Activated CD4-positive, CD25-positive, alpha-beta regulatory T cell (primary cell): Measurements from ENCODE around the gene NDUFAF8.
A peak's percentile ranks its signal among the peaks of the same experiment; 100 is the strongest.
"Not testable (repeated sequence)": the region's sequence is repeated elsewhere in the genome, so short reads cannot be mapped to it uniquely, and the experiment has no call there.

Source experiments
- DNase-seq, 4 experiments: peaks; one replicate each; lab custom pipeline; 2025; lab: John Stamatoyannopoulos, UW

Gene NDUFAF8

DNA sequence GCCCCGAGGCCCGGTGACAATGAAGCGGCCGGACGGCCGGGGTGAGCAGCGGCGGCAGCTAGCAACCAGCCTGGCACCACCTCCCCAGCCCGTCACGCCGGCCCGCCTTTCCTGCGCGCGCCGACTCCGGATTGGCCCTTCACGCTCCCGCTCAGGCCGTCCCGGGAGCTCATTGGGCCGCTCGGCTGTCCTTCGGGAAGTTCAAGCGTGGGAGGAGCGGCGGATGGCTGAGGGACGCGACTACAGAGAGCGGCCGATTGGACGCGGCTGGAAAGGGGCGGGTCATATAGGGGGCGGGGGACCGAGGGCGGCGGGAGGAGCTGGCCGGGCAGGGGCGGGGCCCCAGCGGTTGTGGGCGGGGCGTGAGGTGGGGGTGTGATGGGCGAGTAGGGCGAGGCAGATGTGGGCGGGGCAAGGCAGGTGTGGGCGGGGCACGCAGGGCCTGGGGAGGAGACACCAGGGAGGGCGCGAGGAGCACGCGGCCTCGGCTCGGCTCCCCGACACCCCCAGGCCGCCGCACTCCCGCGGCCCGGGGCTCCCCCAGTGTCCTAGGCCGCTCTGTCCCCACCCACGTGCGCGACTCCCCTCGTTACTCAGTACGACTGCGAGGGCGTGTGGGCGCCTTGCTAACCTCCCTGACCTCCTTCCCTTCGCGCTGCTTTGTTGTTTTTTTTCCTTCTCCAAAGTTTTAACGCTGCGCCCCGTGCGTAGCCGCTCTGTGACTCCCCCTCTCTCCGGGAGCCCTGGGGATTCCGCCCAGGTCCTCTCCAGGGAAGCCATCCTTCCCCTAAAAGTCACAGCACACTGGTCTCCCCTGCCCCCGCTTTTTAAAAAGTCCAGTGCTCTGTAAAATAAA lies 16.0 kb upstream of the NDUFAF8 start, which contains the start of gene CEP131:
Gene CEP131, minus strand, starts transcription at position 60 of the 856 bp plus-strand sequence. CDS start 2,909 bp downstream, outside the sequence.
- DNase-seq = peak; percentile 99 to 100 (median 100)

DNA sequence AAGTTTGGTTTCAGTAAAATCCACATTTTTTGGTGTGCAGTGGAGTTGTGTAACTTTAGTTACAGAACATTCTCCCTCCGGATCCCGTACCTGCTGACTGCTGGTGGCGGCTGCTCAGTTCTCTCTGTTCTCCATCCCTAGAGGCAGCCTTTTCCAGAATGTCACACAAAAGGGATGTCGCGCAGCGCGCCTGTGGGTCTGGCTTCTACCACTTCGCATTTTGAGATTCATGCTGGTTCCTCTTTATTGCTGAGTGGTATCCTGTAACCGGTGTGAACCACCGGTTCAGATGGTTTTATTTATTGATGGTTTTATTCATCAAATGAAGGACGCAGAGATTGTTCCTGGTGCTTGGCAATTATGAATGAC lies 15.4 kb upstream of the NDUFAF8 start:
- DNase-seq = no peak

DNA sequence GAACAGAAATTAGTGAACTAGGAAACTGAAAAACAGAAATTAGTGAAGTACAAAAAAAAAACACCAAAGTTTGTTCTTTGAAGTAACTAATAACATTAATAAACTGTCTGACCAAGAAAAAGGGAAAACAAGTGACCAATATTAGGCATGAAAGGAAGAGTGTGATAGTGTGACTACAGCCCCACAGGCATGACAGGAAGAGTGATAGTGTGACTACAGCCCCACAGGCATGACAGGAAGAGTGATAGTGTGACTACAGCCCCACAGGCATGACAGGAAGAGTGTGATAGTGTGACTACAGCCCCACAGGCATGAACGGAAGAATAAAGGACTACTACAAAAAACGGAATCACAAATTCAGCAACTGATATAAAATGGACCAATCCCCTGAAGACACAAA lies 11.5 kb upstream of the NDUFAF8 start:
- DNase-seq = not testable (repeated sequence)

DNA sequence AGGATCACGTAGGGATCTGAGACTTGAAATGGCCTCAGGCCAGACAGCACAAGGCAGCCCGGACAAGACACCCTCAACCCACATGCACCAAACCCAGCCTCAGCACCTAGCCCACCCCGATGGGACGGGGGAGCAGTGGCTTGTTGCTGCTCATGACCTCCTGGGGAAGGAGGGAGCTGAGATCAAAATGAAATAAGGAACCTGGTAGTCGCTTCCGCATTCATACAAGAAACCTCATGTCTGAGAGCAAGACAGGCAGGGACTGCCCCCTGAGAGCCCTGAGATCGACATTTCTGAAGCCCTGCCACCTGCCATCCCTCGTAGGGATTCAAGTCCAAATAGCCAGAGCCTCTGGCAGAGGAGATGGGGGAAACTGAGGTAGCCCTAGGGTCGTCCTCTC lies 10.7 kb upstream of the NDUFAF8 start:
- no peak for DNase-seq

DNA sequence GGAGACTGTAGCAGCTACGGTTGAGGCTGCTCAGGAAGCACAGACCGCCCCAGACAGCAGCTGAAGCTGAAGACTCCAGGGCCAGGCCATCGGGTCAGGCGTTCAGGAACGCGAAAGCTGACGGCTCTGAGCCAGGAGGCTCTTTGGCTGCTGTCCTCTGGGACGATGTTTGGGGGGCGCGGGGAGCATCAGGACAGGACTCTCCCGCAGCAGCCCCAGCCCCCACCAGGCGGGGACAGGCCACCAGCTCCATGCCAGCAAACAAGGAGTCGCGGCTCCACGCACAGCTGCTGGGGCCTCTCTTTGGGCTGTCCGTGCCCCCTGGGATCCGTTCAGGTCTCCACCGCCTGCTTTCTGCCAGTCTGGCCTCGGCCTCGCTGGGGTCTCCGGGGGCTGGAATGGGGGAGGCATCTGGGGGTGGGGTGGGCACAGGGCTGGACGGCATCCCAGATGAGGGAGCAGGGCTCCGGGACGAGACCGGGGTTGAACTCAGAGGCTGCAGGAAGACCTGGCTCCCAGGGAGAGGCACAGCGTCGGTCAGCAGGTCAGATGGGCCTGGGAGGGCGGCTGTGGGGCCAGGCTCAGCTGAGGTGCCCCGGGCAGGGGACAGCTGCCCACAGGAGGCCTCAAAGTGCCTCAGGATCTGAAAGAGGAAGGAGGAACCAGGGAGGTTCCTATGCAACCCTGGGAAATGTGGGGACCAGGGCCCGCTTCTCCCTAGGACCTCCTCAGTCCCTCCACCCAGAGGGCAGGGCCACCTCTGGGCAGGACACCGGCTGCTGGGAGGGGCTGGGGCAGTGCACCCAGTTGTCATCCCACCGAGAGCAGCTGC lies 10.1 kb upstream of the NDUFAF8 start:
- DNase-seq = no peak

DNA sequence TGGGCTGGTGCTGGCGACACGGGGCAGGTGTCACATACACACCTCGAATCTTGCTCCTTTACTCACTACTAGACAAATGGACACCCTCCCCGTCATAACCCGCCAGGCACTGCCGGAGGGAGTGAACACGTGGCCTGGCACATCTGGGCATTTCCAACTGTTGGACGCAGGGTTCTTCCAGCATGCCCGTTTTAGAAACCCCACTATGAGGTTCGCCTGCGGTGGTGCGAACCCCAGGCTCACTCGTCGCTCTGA lies 9.5 kb upstream of the NDUFAF8 start:
- no peak for DNase-seq

DNA sequence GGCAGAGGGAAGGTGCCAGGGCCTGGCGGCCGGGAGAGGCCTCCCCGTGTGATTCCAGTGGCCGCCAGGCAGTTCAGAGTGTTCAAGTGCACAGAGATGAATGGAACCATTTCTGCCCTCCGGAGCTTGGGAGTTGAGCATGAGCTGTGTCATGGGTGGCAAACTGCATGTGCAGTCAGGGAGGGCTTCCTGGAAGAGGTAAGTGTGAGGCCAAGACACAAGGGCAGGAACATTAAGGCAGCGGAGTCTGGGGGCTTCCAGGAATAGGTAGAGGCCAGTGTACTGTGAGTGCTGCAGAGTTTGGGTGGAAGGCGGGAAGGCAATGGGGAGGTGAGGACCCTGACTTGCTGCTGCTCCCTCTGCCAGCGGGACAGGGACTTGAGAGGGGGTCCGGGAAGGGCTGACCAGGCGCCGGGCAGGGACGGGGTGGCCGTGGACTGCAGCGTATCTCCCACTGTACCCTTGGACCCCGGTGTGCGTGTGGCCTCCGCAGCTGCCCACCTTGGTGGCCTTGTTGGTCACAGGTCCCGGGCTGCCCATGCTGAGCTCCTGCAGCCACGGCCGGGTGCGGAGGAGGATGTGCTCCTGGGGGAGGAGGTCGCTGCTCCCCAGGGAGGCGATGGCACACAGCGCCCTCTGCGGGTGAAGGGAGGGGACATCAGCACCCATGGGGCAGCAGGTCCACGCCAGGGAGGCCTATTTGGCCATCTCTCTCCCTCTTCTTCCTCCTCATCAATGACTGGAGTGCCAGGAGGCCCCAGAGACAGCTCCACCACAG lies 8.9 kb upstream of the NDUFAF8 start:
- no peak for DNase-seq

DNA sequence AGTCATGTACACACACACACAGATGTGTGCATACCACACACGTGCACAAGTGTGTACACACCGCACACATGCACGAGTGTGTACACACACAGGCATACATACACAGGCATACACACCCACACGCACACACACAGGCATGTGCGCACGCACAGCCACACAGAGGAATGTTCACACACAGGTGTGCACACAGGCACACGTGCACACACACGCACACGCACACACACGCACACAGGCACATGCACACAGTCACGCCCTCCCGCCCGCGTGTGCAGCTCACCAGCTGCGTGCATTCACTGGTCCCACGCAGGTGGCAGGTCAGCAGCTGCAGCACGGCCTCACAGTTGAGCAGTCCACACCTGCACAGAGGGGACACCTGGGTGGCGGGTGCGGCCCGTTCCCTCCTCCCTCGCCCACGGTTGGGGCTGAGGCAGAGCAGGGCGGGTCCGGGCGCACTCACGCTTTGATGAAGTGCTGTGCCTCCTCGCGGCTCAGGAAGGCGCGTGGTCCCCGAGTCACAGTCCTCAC lies 7.9 kb upstream of the NDUFAF8 start:
- no peak for DNase-seq

DNA sequence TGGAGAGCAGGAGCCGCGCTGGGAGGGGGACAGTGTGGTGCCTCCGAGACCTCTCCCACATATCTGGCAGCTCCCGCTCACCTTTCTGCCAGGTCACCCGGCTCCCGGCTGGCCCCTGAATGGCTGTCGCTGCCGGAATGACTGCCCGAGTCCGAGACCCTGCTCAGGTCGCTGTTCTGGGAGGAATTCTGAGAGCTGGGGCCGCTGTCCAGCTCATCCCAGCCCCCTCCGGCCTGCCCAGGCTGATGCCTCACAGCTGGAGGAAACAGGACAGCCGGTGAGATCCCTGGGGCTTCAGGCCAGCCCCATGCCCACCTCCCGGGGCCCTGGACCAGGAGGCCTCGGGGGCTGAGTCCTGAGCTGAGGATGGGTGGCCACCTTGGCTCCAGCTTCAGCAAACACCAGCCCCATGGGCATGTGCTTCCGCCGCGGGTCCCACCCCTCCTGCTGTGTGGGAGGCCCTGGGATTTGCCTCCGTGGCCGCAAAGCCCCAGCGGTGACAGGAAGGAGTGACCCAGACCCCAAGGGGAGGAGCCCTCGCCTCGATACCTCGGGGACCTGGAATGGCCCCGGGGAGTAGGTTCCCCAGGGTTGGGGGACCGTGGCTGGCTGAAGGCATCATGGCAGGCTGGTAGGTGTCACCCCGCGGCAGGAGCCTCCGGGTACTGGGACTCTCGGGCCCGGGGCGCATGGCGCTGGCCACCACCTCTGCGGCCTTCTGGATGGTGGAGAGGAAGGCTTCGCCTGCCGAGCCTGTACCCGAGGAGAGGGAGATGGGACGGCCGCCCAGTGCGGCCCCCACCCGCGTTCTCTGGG lies 7.1 kb upstream of the NDUFAF8 start:
- no peak for DNase-seq

DNA sequence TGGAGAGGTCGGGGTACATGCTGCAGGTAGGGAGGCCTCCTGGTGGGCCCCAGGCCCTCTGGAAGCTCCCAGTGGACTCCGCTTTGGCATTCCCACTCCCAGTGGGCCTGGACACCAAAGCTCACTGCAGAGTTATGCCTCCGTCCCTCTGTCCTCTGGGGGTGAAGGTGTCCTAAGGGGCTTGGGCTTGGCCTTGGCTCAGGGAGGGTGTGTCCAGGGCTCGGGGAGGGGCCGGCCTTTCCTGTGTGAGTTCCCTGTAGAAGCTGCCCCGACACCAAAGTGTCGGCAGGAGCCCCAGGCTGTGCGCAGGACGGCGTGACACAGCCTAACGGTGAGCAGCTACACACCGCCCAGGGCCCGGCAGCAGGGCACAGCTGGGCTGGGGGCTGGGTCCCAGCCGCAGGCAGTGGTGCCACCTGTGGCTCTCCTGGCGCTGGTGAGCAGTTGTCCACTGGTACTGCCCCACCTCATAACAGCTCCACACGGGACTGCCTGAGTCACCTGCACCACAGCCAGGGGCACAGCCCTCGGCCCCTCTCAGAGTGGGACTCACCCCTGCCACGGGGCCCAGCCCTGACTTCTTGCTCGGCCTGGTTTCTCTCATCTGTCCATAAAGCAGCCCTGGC lies 6.4 kb upstream of the NDUFAF8 start:
- no peak for DNase-seq

DNA sequence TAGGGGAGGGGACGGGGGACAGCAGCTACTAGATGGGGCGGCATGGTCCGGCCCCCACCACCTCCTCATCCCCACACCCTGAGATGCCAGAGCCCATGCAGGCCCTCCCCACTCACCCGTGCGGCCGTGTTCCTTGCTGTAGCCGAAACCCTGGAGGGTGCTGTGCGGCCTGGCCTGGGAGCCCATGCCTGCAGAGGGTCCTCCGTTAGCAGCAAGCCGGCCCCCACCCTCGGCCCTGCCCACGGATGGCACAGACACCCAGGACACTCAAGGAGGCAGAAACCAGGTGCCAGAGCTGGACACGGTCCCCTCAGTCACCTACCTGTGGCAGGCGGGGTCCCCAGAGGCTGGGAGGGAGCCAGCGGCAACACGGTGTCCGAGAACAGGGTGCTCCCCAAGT lies 5.8 kb upstream of the NDUFAF8 start:
- DNase-seq = no peak

DNA sequence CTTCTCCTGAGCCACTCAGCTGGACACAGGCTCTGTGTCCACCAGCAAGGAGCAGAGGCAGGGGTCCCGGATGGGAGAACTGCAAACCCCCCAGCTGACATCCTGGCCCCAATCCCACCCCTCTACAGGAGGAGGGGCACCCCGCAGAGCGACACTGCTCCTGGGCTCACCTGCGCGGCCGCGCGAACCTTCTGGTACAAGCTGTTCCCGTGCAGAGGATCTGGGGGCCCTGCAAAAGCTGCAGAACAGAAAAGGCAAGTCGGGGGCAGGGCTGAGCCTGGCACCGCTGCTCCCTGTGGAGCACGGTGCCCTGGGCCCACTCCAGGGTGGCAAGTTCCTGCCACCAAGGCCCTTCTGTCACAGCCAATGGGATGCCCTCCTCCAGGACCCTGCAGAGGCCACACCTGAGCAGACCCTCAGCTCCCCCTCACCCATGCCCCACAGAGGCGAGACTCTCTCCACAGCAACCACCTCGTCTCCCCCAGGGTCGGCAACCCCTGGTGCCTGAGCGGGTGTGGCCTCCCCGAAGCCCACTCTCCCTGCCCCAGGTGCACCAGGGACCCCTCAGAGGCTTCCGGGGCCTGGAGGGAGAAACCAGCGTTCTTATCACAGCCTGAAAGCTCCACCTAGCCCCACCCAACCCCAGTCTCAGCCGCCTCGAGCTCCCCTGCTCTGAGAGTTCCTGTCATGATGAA lies 5.2 kb upstream of the NDUFAF8 start:
- DNase-seq = no peak

DNA sequence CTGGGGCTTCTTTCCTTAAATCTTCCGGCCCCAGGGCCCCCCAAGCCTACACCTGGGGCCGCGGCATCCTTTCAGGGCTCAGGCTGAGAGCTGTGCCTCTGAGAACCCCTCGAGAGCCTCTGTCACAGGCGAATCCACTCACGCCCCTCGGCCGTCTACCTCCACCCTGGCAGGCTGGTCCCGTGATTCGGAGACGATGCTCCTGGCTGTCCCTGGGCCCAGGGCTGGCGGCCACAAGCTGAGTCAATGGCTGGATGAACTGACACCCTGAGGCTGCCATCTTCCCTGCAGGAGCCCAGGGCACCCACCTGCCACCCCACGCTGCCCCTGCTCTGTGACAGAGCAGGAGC lies 4.6 kb upstream of the NDUFAF8 start:
- no peak for DNase-seq

DNA sequence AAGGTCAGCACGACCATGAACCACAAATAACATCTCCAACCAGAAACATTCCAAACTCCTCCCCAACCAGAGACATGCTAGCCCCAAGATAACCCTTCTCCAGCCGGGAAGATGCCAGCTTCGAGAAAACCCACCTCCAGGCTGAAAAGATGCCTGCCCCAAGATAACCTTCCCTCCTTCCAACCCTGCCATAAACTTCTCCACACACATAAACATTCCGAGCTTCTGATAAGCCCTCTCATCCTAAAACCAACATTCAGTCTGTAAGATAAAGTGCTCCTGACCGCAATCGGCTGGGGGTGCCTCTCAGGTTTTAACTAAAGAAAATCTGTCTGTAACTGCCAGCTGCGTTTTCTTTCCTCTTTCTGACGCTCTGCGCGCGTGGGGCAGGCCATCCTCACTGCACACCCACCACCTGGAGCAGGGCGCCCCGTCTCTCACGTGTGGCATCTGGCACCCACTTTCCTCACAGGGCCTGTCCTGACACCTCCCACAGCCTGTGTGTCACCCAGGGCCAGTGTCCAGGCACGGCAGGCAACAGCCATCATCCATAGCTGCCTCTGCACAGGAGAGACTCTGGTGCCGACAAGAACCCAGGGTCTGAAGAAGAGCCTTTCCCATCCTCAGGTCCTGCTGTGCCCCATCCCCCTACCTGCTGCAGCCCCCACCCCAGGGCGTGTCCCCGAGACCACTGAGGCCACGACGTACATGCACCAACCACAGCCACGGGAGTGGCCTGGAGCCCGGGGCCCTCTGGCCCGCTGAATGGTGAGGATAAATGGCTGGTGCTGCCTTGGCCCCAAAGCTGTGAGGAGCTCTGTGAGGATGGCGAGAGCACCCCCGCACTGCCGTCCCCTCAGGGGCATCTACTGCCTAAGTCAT lies 3.9 kb upstream of the NDUFAF8 start:
- no peak for DNase-seq

DNA sequence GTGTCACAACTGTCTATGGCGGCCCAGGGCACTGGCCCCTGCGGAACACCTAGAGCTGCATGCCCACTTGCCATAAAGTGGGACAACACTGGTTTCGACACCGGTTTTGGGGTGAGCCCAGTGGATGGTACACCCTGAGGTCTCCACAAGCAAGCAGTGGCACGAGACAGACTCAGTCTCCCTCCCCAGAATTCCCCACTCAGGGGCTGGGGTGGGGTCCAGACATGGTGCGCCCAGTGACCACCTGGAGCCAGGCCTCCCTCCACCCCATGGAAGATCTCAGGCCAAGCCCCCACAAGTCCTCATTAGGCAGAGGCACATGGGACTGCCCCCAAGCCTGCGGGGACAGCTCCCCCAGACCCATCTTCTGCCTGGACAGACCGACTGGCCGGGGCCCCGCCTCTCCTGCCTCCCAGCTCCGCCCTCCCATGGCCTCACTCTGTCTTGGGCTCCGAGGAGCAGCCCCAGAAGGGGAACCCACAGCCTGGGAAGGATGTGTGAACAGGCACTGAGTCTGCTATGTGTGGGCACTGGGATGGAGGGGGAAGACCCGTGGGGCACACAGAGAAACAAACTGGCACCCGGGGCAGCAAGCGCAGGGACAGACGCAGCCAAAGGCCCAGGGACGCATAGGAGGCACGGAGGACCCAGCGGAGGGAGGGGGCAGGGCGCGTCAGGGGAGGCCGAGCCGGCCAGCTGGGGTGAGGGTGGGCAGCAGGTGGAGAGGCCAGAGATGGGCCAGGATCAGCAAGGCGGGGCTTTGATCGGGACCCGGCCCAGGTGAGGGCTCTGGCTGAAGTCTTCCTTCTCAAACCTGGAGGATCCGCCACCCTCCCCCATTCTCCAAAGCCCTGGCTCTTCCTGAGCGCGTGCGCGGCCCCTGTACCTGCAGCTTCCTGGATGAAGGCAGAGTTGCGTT lies 3.0 kb upstream of the NDUFAF8 start:
- no peak for DNase-seq

DNA sequence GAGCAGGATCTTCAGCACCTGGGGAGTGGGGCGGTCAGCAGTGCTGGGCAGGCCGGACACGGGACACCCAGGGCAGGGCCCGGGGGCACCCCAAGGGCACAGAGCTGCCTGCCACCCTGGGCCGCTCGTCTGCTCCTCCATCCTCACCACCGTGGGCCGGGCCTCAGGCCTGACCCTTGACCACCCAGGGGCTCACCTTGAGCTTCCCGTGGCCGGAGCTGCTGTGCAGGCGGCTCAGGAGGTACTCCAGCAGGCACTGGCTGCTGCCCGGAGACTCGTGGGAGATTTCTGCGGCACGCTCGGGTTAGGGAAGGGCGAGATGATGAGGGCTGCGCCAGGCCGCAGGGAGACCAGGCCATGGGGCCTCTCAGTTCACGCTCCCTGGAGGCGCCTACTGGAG lies 2.3 kb upstream of the NDUFAF8 start:
- no peak for DNase-seq

DNA sequence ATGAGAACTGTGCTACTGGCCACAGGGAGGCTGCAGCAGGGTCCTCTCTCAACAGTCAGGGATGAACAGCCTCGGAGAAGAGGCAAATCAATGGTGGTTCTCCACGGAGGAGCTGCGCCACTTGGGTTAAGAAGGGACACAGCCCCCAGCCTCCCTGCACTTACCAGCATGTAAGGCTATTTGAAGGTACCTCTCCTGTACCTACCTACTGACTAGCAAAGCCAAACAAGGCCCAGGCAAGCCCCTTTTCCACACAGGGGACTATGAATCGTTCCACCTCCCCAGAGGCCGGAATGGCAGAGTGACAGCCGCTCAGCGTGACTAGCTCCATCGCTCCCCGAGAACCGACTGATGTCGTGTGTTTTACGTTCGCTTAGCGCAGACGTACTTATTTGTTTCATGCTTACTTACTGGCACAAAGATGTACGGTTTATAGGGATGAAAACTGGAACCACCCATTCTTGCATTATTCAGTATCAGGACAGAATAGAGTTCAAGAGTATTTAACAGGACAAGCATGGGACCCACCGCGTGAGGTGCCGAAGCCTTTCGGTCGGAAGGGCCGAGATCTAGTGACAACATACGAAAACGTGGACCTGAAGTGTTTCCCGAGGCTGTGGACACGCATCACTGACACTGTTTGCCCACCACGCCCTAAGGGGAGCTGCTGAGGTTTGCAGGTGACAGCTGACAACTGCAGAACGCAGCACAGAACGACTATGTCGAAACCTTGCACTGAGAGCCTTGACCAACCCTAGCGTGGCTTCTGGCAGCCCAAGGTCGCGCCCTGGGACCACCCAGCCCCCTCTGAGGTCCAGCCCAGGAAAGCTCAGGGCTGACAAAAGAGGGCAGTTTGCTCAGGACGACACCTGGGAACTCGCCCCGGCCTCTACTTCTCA lies 1.3 kb upstream of the NDUFAF8 start:
- no peak for DNase-seq

DNA sequence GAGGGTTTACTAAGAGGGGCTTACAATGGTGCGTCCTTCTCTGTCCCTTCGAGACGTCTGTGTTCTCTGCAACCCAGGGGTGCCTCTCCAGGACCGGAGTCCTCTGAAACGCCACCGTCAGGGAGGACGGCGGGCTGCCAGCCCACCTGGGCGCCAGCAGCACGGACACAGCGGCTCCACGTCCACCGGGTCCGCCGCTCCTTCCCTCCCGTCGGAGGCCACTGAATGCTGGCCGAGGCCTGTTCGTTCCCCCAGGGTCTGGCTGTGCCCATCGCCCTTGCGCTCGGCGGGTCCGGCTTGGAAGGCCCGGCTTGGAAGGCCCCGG lies 666 bp upstream of the NDUFAF8 start:
- no peak for DNase-seq
